OCI-M1 (cell line): Measurements from ENCODE around the gene VPS33B.
"Not testable (repeated sequence)": the region's sequence is repeated elsewhere in the genome, so short reads cannot be mapped to it uniquely, and the experiment has no call there.

Source experiments
- DNase-seq: peaks from one replicate; lab custom pipeline; 2025; lab: John Stamatoyannopoulos, UW

VPS33B gene

DNA sequence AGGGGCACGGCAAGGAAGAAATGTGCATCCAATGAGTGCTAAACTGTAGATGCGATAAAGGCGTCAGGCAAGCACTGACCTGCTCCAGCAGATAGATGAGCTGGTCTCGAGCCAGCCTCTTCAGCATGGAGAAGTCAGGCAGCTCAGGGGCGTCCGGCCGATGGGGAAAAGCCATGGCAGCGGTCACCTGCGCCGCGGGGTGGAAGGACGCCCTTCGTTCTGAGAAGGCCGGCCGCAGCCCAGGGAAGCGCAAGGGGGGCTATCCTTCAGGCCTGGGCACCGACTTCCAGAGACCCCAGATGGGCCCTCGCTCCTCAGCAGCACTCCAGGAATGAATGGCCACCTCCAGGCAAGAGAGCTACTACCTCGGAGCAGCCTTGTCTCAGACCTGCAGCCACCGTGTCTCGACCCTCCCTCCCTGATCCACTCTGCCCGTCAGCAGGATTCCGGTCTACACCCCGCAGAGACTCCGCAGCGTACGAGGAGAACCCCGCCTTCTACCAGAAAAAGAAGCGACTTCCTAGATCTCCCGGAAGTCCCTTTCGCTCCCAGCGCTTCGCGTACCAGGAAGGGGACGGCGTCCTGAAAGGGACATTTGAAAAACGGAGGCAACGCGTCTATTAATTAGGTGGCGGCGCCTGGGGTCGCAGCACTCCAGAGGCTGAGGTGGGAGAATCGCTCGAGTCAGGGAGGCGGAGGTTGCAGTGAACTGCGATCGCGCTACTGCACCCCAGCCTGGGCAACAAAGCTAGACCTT is at the start of gene VPS33B:
VPS33B (minus strand) TSS at position 520 of the 757 bp plus-strand sequence; CDS start at position 175, 345 bp downstream.
- DNase-seq: peak; percentile 92

DNA sequence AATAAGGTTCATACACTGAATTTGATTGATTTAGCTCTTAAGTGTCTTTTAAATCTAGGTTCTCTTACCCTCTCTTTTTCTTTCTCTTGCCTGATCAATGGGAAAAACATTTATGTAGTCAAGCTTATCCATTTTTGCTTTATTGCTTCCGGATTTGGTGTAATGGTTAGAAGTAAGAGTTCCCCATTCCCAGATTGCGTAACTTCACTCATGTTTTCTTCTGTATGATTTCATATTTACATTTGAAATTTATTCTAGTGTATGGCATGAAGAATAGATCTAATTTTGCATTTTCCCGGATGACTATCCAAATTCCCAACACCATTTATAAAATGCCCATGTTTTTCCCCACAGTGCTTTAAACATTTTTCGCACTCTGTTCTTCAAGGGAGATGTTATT is 49.8 kb upstream of the VPS33B start:
- no peak for DNase-seq

DNA sequence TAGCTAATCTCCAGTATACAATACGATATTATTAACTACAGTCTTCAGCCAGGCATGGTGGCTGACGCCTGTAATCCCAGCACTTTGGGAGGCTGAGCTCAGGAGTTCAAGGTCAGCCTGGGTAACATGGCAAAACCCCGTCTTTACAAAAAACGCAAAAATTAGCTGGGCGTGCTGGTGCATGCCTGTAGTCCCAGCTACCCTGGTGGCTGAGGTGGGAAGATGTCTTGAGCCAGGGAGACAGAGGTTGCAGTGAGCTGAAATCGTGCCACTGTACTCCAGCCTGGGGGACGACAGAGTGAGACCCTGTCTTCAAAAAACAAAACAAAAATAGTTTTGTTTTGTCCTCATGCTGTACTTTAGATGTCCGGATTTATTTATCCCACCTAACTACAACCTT is 48.5 kb upstream of the VPS33B start:
- DNase-seq: no peak

DNA sequence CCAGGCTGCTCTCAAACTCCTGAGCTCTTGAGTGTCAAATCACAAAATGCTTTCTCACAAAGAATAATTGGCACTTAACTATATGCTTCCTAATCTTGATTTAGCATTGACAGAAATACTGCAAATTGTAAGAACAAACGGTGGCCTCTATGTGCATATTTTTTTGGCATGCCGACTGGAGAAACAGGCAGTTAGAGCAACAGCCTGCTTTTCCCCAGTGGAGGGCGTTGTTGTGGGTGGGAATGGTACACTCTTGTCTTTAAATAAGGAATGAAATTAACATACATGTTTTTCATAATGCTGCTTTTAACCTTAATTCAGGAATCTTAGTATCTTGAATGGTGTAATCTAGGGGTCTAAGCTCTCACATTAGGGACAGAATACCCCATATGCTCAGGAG is 46.6 kb upstream of the VPS33B start:
- DNase-seq: no peak

DNA sequence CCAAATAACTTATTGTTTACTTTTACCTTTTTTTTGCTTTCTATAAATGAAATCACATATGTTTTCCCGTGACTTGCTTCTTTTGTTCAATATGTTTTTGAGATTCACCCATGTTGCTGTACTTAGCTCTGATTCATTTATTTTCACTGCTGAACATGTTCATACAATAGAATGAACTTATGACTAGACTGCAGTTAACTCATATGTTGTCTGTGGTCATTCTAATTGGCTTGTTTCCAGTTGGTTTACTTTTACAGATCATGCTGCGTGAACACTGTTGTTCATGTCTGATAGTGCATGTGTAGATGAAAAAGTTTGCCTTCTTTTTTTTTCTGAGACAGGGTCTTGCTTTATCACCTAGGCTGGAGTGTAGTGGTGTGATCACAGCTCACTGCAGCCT is 46.0 kb upstream of the VPS33B start:
- no peak for DNase-seq

DNA sequence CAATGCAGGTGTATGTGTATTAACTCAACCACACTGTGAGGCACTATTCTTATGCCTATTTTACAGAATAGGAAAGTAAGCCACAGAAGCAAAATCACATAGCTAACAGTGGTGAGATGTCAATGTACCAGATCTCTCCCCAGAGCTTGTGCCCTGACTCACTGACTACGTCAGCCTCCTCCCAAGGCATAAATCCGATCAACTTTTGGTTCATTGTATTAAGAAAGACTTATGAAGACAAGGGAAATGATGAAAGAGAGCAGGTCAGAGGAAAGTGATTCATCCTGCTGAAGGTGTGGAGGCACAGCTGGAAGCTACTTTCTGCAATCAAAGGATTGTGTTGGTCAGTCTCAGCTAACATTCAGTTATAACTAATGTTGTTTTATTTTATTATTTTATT is 44.6 kb upstream of the VPS33B start:
- no peak for DNase-seq

DNA sequence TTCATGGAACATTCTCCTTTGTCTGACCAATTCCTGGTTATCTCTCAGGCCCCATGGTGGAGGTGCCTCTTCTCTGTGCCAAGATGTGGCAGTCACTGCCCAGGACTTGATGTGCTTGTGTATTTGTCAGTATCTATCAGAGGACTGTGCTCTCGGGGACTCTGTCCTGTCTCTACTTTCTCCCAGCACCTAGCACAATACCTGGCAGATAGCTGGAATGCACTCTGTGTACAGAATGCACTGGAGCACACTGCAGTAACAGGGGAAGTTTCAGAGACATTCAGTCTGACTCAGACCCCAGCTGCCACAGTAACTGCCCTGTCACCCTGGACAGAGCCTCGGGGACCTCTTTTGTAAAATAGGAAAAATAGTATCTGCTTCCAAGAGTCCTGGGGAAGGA is 43.1 kb upstream of the VPS33B start:
- no peak for DNase-seq

DNA sequence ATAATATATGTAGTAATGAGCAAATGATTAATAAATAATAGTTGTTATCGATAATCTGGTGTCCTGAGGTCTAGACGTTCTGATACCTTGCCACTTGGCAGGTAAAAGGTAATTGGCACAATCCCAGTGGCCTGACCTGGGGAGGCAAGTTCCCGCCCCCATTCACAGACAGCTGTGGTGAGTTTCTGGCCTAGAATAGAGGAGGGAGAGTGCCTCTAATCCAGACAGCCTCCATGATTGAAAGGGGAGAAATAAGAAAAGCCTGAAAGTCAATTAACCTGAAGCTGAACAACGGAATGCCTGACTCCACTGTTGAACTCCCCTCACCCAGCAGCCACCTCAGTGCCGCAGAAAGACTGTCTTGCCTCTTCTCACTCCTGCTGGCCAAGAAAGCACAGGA is 39.6 kb upstream of the VPS33B start:
- DNase-seq: no peak

DNA sequence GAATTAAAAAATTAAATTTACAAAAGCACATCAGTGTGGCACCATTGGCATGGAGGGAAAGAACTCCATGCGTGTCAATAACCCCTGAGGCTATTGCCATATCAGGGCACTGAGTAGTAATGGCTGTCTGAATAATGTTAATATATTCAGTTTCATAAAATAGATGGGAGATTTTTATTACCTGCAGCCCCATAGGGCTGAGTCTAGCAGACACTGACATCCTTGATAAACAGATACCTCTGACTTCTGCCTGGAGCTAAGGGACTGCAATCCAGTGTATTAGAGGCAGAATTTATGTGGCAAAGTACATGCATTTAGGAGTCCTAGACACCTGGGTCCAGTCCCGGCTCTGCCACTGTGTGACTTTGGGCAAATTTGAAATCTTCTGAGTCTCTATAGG is 38.8 kb upstream of the VPS33B start:
- no peak for DNase-seq

DNA sequence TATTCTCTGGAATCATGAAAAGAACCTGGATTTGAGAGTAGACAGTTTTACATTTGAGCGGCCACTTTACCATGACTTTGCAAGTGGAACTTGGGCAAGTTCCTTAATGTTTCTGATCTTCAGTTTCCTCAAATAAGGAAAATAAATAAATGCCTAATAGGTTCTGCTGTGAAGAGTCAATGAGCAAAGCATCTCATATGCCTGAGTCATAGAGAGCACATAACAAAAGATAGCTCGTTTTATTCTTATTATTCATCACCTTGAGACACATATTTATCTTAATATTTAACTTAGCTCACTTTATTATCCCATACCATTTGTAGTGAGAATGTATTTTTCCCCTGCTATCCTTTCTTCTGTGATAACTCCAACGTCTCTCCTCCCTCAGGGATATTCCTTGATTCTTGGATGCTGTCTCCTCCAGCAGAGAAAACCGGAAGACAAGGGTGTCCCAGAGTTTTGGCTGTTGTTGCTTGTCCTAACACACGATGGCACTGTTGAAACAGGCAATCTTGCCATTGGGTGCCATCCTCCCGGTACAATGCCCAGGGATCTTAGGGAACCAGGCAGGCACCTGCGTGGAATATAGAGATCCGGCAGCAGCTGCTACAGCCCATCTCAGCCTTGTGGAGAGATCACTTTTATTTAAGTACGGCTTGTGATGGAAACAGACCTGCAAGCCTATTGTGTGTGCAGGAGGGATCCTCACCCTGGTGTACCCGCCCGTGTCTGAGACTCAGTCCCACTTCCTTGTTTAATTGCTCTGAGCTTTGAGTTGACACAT is 33.3 kb upstream of the VPS33B start:
- peak; percentile 77 for DNase-seq

DNA sequence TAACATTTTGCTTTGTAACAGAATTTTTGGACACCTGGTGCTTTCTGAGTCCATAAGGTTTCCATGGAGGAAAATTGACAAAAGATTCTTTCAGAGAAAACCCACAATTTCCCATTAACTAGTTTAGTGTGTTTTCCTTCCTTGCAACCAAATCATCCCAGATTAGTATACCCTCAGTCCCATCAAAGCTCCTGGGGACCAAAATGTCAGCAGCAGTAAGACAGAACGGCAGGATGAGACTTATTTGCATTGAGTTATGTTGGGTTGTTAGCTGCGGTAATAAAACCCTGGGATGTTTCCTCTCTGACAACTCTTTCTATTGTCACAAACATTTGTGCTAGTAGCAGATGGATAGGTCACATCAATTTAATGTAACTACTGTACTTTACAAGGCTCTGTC is 32.4 kb upstream of the VPS33B start:
- no peak for DNase-seq

DNA sequence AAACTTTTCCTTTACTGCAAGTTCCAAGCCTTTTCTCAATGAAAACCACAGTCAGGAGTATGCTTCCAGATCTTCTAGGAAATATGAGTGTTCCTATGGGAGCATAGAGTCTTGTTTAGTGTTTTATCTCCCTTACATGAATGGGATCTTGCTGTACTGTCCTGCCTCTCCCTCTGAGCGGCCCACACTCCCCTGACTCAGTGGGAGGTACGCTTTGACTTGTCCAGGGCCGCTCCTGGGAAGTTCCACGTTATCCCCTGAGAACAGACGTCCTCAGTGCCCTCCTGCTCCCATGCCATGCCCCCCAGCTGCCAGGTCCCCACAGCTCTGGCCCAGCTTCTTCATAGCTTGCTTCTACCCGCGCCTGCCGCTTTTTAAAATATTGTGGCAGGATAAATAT is 28.9 kb upstream of the VPS33B start:
- DNase-seq: no peak

DNA sequence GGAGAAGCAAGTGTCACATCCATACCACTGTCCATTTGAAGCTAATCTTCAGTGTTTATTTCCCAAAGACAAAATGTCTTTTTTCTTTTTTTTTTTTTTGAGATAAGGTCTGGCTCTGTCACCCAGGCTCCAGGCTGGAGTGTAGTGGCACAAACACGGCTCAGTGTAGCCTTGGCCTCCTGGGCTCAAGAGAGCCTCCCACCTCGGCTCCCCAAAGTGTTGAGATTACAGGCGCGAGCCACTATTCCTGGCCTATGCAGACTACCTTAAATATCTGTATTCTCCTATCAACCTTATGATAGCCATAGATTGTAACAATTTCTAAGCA is 27.7 kb upstream of the VPS33B start:
- DNase-seq: no peak

DNA sequence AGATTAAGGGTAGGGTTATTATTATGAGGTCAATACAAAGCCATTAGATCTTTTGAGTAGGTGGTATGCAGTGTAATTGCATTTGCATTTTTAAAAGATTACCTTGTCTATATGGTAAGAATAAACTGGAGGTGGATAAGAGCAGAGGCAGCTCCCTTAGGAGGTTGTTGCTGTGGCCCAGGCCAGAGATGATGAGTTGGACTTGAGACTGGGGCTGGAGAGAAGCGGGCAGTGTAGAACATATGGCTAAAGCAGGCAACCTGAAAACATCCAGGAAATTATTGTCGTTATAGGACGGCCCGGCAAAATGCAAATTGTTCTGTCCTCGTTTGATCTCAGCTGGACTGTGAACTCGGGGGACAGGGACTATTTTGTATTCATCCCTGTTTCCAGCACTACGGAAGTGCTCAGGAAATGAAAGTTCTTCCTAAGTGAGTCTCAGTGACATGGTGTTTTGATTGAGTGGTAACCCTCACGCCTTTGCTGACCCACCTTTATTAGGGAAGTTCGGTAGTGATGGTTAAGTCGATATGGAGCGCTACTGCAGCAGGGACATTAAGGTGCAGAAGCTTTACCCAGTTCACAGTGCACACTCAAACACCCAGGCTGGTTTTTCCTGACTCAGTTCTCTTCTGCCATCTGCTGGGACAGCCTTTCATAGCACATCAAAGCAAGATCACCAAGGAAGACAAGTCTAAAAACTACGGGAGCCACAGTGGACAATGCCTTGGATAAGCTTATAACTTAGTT is 27.2 kb upstream of the VPS33B start:
- peak; percentile 85 for DNase-seq

DNA sequence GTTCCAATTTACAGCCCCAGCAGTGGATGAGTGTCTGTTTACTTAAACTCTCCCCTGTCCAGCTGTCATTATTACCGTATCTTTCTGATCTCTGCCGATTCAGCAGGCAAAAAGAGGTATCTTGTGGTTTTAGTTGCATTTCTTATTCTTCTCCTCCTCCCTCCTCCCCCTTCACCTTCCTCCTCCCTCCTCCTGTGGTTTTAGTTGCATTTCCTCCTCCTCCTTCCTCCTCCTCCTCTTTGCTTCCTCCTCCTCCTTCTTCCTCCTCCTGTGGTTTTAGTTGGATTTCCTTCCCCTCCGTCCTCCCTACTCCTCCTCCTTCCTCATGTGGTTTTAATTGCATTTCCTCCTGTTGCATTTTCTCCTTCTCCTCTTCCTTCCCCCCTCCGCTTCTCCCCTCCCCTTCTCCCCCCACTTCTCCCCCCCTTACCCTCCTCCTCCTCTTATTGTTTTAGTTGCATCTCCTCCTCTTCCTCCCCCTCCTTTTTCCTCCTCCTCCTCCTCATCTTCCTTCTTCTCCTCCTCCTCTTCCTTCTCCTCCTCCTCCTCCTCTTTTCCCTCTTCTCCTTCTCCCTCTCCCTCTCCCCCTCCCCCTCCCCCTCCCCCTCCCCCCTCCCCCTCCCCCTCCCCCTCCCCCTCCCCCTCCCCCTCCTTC is 25.3 kb upstream of the VPS33B start:
- DNase-seq: peak; percentile 72

DNA sequence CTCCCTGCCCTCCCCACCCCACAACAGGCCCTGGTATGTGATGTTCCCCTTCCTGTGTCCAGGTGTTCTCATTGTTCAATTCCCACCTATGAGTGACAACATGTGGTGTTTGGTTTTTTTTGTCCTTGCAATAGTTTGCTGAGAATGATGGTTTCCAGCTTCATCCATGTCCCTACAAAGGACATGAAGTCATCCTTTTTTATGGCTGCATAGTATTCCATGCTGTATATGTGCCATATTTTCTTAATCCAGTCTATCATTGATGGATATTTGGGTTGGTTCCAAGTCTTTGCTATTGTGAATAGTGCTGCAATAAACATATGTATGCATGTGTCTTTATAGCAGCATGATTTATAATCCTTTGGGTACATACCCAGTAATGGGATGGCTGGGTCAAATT is 23.7 kb upstream of the VPS33B start:
- DNase-seq: not testable (repeated sequence)

DNA sequence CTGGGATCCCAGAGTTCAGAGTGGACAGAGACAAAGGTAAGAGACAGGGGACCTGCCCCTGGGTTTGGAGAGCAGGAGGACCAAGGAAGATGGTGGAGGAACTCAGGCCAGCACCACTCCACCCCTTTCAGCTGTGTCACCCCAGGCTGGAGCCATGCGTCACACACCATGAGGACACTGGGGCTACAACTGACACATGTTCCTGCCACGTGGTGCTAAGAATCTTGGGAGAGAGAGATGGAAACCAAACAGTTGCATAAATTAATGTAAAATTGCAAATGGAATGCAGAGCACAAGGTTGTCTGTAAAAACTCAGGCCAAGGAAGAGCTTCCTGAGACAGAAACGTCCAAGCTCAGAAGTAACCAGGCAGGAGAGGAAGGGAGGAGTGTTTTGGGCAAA is 22.7 kb upstream of the VPS33B start:
- no peak for DNase-seq

DNA sequence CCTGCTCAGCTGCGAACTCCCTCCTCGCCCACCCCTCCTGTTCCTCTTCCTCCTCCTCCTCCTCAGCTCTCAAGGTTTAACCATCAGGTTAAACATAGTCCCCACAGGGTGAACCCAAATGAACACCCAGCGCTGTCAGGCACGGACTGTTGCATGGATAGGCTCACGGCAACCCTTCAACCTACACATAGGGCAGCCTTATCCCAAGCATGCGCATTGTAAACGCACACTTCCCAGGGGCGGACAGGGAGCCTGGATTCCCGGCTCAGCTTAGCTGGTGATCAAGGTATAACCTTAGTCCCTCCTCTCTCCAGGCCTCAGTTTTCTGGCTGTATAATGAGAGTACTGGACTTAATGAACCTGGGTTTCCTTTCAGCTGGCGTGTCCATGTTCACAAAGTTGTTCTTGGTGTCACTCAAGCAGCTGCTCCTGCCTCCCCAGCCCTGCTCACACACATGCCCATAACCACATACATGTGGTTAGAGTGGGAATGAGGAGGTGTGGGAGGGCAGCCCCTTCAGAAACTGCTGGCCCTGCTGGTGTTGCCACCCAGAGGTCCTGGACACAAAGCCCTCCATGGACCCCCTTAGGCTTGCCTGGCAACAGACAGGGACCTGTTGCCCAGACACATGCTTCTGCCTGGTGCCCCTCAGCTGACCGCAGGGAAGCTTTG is 20.9 kb upstream of the VPS33B start:
- no peak for DNase-seq

DNA sequence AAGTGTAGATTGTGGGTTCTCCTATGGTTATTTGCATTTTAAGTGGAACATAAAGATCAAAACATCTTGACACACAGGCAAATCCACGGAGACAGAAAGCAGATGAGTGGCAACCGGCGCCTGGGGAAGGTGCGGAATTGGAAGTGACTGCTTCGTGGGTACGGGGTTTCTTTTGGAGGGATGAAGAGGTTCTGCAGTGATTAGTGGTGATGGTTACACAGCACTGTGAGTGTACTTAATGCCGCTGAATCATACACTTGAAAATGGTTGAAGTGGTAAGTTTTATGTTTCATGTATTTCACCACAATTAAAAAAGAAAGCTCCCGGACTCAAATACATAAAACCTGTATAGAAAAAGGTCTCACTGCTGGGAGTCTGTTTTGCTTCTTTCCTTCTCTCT is 18.5 kb upstream of the VPS33B start:
- DNase-seq: no peak

DNA sequence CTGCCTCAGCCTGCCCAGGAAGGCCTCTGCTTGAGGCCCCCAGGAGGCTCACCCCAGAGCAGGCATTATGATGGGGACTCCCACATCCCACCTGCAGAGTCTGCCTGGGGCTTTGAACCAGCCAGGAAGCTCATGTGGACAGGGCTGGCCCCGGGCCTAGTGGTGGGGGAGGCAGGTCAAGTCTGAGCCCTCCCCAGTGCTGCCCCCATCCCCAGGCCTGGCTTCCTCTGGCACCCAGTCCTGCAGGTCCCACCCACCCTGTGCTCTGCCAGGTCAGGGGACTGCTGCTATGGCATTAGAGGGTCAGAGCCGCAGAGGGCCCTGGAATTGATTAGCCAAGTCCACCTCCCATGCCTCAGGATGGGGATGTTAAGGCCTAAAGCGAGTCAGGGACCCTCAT is 17.6 kb upstream of the VPS33B start:
- DNase-seq: no peak

DNA sequence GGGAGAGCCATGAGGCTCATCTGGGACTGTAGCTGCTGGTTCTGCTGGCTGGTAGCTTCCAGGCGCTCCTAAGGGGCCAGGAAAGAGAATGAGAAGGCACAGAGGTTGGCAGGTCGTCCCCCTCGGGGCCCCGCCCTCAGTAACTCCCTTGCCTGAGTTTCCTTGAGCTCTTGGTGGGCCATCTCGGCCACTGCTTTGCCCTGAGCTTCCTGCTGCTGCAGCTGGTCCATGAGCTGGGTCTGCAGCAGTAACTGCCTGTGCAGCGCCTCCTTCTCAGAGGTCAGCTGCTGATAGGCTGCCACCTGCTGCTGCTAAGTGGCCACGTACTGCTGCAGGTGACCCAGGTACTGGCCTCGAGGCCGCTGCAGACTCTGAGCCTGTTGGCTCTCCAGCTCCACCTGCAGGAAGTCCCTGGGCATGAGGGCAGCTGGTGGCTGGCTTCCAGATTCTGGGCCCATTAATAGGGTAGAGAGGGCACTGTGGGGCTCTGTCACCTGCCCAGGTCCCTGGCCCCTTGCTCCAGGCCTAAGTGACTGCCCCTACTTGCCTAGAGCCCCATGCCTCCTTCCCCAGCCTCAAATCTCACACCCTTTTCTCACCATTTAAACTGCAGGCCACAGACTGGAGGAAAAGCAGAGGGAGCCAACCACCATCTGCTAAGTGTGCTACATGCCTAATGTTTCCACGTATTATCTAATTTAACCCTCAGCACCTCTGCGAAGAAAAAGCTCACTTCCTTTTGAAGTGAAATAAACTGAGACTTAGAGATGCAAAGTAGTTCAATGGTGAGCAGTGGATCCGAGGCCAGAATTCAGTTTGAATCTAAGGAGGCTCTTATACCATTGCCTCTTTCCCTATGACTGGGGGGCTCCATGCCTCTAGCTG is 10.8 kb upstream of the VPS33B start:
- peak; percentile 65 for DNase-seq
